HEK293 (cell line): ENCODE data around the gene DSTN.

ENCODE experiments used
- CTCF ChIA-PET: fragments of 350-600 bp; formaldehyde crosslinking; extraction: SDS; loops from one replicate; lab custom pipeline; 2021; ENCODE audit warnings: antibody characterized with exemption; lab: Yijun Ruan, JAX
- POLR2A ChIA-PET: fragments of 300-600 bp; formaldehyde crosslinking; extraction: SDS; loops from one replicate; lab custom pipeline; 2020; ENCODE audit warnings: antibody characterized with exemption, inconsistent platforms; lab: Yijun Ruan, JAX
- H3K27ac ChIP-seq: fragments of 200-500 bp; sonication (Bioruptor generic); 2 replicates; pipeline ENCODE4 v1.5.1; 2014; ENCODE audit warnings: low read depth, low read length, control low read depth, inconsistent platforms; ENCODE audit errors: extremely low read depth
- H3K36me3 ChIP-seq, 2 experiments: fragments of 200-500 bp in 1 of 2; sonication (Bioruptor generic) in 1 of 2; 1 replicate in 1 of 2; 2 replicates in 1 of 2; pipeline ENCODE4 v1.5.1; 2014 to 2017; ENCODE audit warnings: inconsistent platforms in 2 of 2, low read length in 2 of 2; ENCODE audit not compliant: control insufficient read depth in 2 of 2, insufficient read depth in 1 of 2
- H3K4me1 ChIP-seq: fragments of 200-500 bp; sonication (Bioruptor generic); 2 replicates; pipeline ENCODE4 v1.5.1; 2014; ENCODE audit warnings: mild to moderate bottlenecking, low read length, inconsistent platforms; ENCODE audit not compliant: control insufficient read depth, insufficient read depth
- H3K4me3 ChIP-seq: 2 replicates; pipeline ENCODE4 v1.5.1; 2011; ENCODE audit warnings: low read depth, mild to moderate bottlenecking, control low read depth, low read length, moderate library complexity
- H3K9me3 ChIP-seq: fragments of 200-500 bp; sonication (Bioruptor generic); 2 replicates; pipeline ENCODE4 v1.5.1; 2014; ENCODE audit warnings: low read depth, low read length, inconsistent platforms; ENCODE audit not compliant: control insufficient read depth, insufficient read depth
- BCL11B ChIP-seq: fragments of 450-650 bp; formaldehyde crosslinking; IDR thresholded peaks from 2 replicates; pipeline ENCODE4 v1.5.1; 2016; ENCODE audit warnings: low read depth, missing biosample characterization, missing genetic modification characterization
- IKZF3 ChIP-seq: fragments of 450-650 bp; IDR thresholded peaks from 2 replicates; pipeline ENCODE4 v1.5.0; 2018; ENCODE audit warnings: missing biosample characterization, mild to moderate bottlenecking, missing genetic modification characterization, moderate library complexity
- KLF7 ChIP-seq: fragments of 450-650 bp; formaldehyde crosslinking; IDR thresholded peaks from 2 replicates; pipeline ENCODE4 v1.5.1; 2016; ENCODE audit warnings: missing biosample characterization, missing genetic modification characterization, borderline replicate concordance
- KLF8 ChIP-seq: fragments of 450-650 bp; formaldehyde crosslinking; IDR thresholded peaks from 2 replicates; pipeline ENCODE4 v1.5.1; 2016; ENCODE audit warnings: missing biosample characterization, missing genetic modification characterization
- MZF1 ChIP-seq: fragments of 450-650 bp; formaldehyde crosslinking; IDR thresholded peaks from 2 replicates; pipeline ENCODE4 v1.5.1; 2017; ENCODE audit warnings: missing biosample characterization, missing genetic modification characterization, borderline replicate concordance
- SP3 ChIP-seq: fragments of 450-650 bp; formaldehyde crosslinking; IDR thresholded peaks from 2 replicates; pipeline ENCODE4 v1.5.1; 2016; ENCODE audit warnings: missing biosample characterization, missing genetic modification characterization
- SP7 ChIP-seq: fragments of 450-650 bp; formaldehyde crosslinking; IDR thresholded peaks from 2 replicates; pipeline ENCODE4 v1.5.1; 2016; ENCODE audit warnings: missing biosample characterization, missing genetic modification characterization
- TSHZ1 ChIP-seq: fragments of 450-650 bp; formaldehyde crosslinking; IDR thresholded peaks from 2 replicates; pipeline ENCODE4 v1.5.1; 2016; ENCODE audit warnings: missing biosample characterization, missing genetic modification characterization, borderline replicate concordance
- YY2 ChIP-seq: fragments of 450-650 bp; formaldehyde crosslinking; IDR thresholded peaks from 2 replicates; pipeline ENCODE4 v1.5.1; 2016; ENCODE audit warnings: missing biosample characterization, missing genetic modification characterization
- ZBTB20 ChIP-seq: fragments of 450-650 bp; formaldehyde crosslinking; IDR thresholded peaks from 2 replicates; pipeline ENCODE4 v1.5.1; 2016; ENCODE audit warnings: missing biosample characterization, missing genetic modification characterization
- ZFP3 ChIP-seq: fragments of 450-650 bp; formaldehyde crosslinking; IDR thresholded peaks from 2 replicates; pipeline ENCODE4 v1.5.1; 2016; ENCODE audit warnings: low read depth, missing biosample characterization, missing genetic modification characterization
- ZFP37 ChIP-seq: fragments of 450-650 bp; formaldehyde crosslinking; IDR thresholded peaks from 2 replicates; pipeline ENCODE4 v1.5.1; 2016; ENCODE audit warnings: missing biosample characterization, missing genetic modification characterization
- ZFP69B ChIP-seq: fragments of 450-650 bp; formaldehyde crosslinking; IDR thresholded peaks from 2 replicates; pipeline ENCODE4 v1.5.1; 2016; ENCODE audit warnings: missing biosample characterization, missing genetic modification characterization
- ZNF140 ChIP-seq: fragments of 450-650 bp; formaldehyde crosslinking; IDR thresholded peaks from 2 replicates; pipeline ENCODE4 v1.5.1; 2016; ENCODE audit warnings: missing biosample characterization, missing genetic modification characterization
- ZNF148 ChIP-seq: fragments of 450-650 bp; formaldehyde crosslinking; IDR thresholded peaks from 2 replicates; pipeline ENCODE4 v1.5.0; 2017; ENCODE audit warnings: missing biosample characterization, missing genetic modification characterization, borderline replicate concordance
- ZNF280D ChIP-seq: fragments of 450-650 bp; formaldehyde crosslinking; IDR thresholded peaks from 2 replicates; pipeline ENCODE4 v1.5.1; 2016; ENCODE audit warnings: missing biosample characterization, missing genetic modification characterization
- ZNF311 ChIP-seq: fragments of 450-650 bp; formaldehyde crosslinking; IDR thresholded peaks from 2 replicates; pipeline ENCODE4 v1.5.1; 2017; ENCODE audit warnings: missing biosample characterization, missing genetic modification characterization, borderline replicate concordance
- ZNF501 ChIP-seq: fragments of 450-650 bp; formaldehyde crosslinking; IDR thresholded peaks from 2 replicates; pipeline ENCODE4 v1.5.1; 2016; ENCODE audit warnings: missing biosample characterization, missing genetic modification characterization
- ZNF621 ChIP-seq: fragments of 450-650 bp; formaldehyde crosslinking; IDR thresholded peaks from 2 replicates; pipeline ENCODE4 v1.5.1; 2017; ENCODE audit warnings: missing biosample characterization, missing genetic modification characterization
- ZNF624 ChIP-seq: fragments of 450-650 bp; formaldehyde crosslinking; IDR thresholded peaks from 2 replicates; pipeline ENCODE4 v1.5.1; 2017; ENCODE audit warnings: missing biosample characterization, missing genetic modification characterization
- ZNF645 ChIP-seq: fragments of 450-650 bp; formaldehyde crosslinking; IDR thresholded peaks from 2 replicates; pipeline ENCODE4; 2016; ENCODE audit warnings: missing biosample characterization, missing genetic modification characterization
- ZNF701 ChIP-seq: fragments of 450-650 bp; formaldehyde crosslinking; IDR thresholded peaks from 2 replicates; pipeline ENCODE4 v1.5.1; 2016; ENCODE audit warnings: missing biosample characterization, missing genetic modification characterization
- ZNF830 ChIP-seq: fragments of 450-650 bp; IDR thresholded peaks from 2 replicates; pipeline ENCODE4 v1.5.0; 2018; ENCODE audit warnings: missing biosample characterization, missing genetic modification characterization, low read depth, mild to moderate bottlenecking, moderate library complexity
- ZNF843 ChIP-seq: fragments of 450-650 bp; formaldehyde crosslinking; IDR thresholded peaks from 2 replicates; pipeline ENCODE4 v1.5.1; 2016; ENCODE audit warnings: missing biosample characterization, missing genetic modification characterization
- ZSCAN16 ChIP-seq: fragments of 450-650 bp; formaldehyde crosslinking; IDR thresholded peaks from 2 replicates; pipeline ENCODE4 v1.5.1; 2016; ENCODE audit warnings: missing biosample characterization, missing genetic modification characterization

Gene DSTN

GRCh38 chr20:17595856-17596255, 26.0 kb downstream of the DSTN start:
- ChIA-PET CTCF (interaction anchor here (0.6 to 0.7 kb wide), 2 partner anchors 46 to 347 kb away, joined by 4 to 7 read pairs; no protein-coding TSS in a partner anchor), POLR2A (no interaction called here)
- H3K36me3 ChIP-seq: peaks cover 0 to 8% of the 10 kb centered on the region in 2 experiments; a peak in 2 of 3 replicates
- H3K9me3 ChIP-seq: no peaks in the 10 kb centered on the region
- H3K4me1 ChIP-seq: no peaks in the 10 kb centered on the region
- no peak overlapping the region for H3K27ac ChIP-seq
- TF ChIP-seq ZNF501 (tag by site-specific recombination): no peak
- TF ChIP-seq ZNF843 (tag by site-specific recombination): no peak
- no peak for TF ChIP-seq ZNF645
- TF ChIP-seq ZSCAN16 (tag by site-specific recombination): no peak
- no peak for TF ChIP-seq ZBTB20 (tag by site-specific recombination)
- no peak for TF ChIP-seq ZNF621
- no peak for TF ChIP-seq ZNF311 (tag by site-specific recombination)
- H3K4me3 ChIP-seq: no peak overlapping the region

GRCh38 chr20:17598013-17598550, 28.2 kb downstream of the DSTN start:
- POLR2A ChIA-PET: no interaction called here

More at GRCh38 chr20:17598013-17598550, 28.2 kb downstream of the DSTN start:
- CTCF ChIA-PET: no interaction called here
- no peak overlapping the region for H3K27ac ChIP-seq
- no peak overlapping the region for H3K4me3 ChIP-seq
- H3K4me1 ChIP-seq: no peaks in the 10 kb centered on the region
- no peaks in the 10 kb centered on the region for H3K9me3 ChIP-seq
- H3K36me3 ChIP-seq: peaks cover 0 to 9% of the 10 kb centered on the region in 2 experiments; a peak in 1 of 3 replicates
- TF ChIP-seq SP3 (tag by site-specific recombination): no peak
- TF ChIP-seq ZFP69B (tag by site-specific recombination): no peak
- TF ChIP-seq ZNF830 (tag by site-specific recombination): no peak
- no peak for TF ChIP-seq ZNF701 (tag by site-specific recombination)
- TF ChIP-seq ZNF140: no peak
- TF ChIP-seq TSHZ1 (tag by site-specific recombination): no peak
- TF ChIP-seq SP7: no peak
- no peak for TF ChIP-seq IKZF3 (tag by site-specific recombination)
- no peak for TF ChIP-seq ZNF280D (tag by site-specific recombination)
- TF ChIP-seq MZF1: no peak
- TF ChIP-seq KLF7: no peak
- TF ChIP-seq KLF8 (tag by site-specific recombination): no peak
- no peak for TF ChIP-seq ZFP3
- TF ChIP-seq YY2 (tag by site-specific recombination): no peak
- no peak for TF ChIP-seq ZNF148
- no peak for TF ChIP-seq BCL11B (tag by site-specific recombination)
- TF ChIP-seq ZNF624 (tag by site-specific recombination): no peak
- no peak for TF ChIP-seq ZFP37 (tag by site-specific recombination)
